Kidney capillary endothelial cell (primary cell): ENCODE data around the gene SPINDOC.
"Not testable (repeated sequence)": the region's sequence is repeated elsewhere in the genome, so short reads cannot be mapped to it uniquely, and the experiment has no call there.

ENCODE experiments used
- DNase-seq: peaks from one replicate; pipeline ENCODE4 v3.0.0-alpha.2; 2018; ENCODE audit warnings: low spot score

The SPINDOC gene

GRCh38 chr11:63813035-63813562, at the start of gene SPINDOC:
SPINDOC (plus strand) TSS chr11:63813456; CDS start chr11:63813687, 231 bp downstream.
- DNase-seq: peak; percentile 71

DNA sequence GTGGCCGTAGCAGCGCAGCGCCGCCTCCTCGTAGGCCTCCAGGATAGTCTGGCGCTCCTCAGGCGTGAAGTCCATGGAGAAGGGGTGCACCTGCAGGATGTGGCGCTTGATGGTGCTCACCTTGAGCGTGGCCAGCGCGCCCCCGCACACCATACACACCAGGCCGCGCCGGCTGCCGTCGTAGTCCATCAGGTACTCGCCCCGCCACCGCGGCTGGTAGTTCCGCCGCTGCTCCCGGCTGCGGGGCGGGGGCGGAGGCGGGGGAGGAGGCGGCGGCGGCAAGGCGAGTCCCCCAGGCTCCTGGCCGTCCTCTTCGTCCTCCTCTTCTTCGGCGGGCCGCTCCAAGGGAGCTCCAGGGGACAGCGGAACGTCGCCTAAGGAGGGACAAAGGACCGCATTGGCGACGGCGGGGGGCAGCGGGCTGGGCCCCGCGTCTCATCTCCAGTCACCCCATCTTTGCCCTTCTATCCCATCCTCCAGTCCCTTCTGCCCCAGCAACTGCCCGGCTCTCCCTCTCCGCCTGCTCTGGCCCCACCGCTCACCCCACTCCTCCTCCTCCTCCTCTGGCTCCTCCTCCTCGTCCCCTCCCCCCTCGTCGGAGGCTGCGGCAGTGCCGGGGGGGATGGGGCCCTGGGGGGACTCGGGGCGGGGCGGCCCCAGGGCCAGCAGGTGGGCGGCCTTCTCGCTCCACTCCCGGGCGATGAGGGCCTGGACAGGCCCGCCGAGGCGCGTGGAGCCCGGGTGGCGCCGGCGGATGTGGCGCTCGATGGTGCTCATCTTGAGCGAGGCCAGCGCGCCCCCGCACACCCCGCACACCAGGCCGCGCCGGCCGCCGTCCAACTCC, 49.5 kb upstream of the SPINDOC start:
- DNase-seq: no peak

- DNase-seq: no peak
These were observed 48.9 kb upstream of the SPINDOC start for GRCh38 chr11:63764340-63764678.

DNA sequence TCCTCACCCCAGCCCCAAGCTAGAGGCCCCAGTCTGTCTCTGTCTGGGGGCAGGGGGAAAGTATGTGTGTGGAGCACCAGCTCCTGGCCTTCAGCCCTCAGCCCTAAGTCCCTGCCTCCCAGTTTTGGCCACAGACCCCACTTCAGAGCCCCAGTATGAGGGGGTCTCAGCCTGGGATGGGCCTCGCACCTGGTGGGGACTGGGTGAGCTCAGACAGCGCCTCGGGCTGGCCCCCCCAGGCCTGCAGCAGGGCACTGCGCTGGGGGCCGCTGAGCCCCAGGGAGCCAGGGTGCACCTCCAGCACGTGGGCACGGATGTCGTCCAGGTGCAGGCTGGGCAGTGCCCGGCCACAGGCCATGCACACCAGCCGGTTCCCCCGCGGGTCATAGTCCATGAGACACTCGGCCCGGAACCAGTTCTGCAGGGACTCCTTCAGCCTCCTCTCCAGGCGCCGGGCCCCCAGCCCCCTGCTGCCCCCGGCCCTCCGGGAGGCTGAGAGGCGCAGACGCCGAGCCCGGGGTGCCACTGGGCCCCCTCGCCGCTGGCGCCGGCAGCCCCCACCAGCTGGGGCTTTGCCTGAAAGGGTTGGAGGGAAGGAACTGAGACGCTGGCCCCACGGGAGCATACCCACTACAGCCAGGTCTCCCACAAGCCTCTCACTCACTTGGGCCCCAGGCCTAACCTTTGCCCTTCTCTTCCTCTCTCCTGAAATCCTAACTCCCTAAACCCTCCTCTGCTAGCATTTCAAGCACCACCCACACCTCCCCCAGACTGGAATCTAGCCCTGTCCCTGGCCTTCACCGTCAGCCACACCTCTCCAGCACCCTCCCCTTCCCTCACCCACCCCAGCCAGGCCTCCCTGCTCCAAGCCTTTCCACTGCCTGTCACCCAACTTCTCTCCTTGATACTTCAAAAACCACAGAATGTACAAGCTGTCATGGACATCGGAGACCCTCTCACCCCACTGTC, 48.3 kb upstream of the SPINDOC start:
- no peak for DNase-seq

DNA sequence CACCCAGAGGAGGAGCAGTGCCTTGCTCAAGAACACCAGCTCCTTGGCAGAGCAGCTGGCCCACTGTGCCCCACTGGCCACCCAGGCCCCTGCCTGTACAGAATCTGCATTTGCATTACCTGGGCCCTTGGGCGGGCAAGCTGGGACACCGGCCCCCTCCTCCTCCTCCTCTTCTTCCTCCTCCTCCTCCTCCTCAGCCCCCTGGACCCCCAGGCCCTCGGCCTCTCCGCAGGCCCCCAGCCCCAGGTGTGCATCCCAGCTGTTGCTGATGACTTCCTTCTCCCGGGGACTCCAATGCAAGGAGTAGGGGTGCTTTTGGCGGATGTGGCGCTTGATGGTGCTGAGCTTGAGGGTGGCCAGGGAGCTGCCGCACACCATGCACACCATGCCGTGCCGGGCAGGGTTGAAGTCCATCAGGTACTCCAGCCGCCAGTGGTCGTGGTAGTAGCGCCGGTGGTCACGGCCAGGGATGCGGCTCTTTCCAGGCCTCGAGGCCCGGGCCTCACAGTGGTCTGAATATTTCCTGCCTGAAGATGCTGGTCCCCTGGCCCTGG, 47.5 kb upstream of the SPINDOC start:
- DNase-seq: no peak

DNA sequence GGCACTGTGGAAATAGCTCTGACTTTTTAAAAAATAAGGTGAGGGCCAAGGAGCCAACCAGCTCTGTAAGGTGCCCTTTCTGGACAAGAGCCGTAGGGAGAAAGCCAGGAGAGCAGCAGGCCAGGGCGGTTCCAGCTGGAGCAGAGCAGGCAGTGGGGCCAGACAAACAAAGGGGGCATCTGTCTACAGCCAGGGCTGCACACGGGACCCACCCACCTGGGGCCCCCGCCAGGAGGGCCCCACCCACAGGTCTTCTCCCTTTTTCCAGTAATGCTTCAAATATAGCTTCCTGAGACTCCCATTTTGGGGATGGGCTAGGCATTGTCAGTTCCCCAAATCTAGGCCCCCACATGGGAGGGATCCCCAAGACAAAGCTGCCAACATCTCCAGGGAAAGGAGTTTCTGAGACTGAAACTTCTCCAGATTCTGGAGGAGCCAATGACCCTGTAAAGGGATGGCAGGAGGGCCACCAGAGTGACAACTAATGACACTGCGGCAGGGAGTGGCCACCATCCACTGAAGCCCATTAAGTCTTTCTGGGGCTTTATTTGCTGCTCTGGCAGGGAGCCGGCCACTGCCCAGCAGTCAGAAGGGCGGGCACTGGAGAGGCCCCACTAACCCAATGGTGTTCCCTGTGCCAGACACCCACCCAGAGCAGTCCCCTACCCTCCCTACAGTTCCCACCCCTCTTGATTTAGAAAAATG, 46.6 kb upstream of the SPINDOC start:
- DNase-seq: no peak

GRCh38 chr11:63767267-63767564, 46.0 kb upstream of the SPINDOC start:
- DNase-seq: no peak

GRCh38 chr11:63767565-63768236, 45.6 kb upstream of the SPINDOC start:
- DNase-seq: peak; percentile 76

- peak; percentile 42 for DNase-seq
These were observed 44.8 kb upstream of the SPINDOC start, which contains the start of gene ZFTA for GRCh38 chr11:63768237-63769041. ZFTA (minus strand) TSS chr11:63768775; CDS start chr11:63768622, 153 bp downstream.

DNA sequence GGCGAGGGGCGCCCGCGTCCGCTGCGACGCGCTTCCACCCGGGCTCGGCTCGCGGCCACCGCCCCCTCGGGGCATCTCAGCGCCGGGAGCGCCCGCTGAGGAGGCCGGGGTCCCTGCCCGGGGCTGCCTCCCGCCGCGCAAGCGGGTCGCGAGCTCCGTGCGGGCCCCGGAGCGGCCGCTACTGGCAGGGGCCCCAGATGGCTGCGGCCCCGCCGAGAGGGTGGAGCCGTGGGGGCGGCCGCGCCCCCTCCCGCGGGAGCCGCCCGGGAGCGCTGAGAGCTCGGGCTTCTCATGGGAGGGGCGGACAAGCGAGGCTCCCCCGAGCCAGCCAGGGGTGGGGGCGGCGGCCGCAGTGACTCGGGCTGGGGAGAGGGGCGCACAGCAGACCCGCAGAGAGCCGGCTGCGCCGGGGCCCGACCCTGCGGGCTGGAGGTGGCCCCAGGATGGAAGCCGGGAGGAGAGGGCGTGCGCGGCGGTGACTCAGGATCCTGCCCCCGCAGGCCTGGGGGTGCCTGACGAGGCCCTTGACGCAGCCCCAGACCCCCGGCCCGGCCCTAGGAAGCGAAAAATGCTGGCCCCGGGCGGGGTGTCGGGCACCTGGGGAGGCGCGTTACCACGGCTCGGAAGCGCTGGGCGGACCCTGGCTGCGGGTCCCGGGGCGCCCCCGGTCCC, 44.1 kb upstream of the SPINDOC start:
- peak; percentile 22 for DNase-seq

DNA sequence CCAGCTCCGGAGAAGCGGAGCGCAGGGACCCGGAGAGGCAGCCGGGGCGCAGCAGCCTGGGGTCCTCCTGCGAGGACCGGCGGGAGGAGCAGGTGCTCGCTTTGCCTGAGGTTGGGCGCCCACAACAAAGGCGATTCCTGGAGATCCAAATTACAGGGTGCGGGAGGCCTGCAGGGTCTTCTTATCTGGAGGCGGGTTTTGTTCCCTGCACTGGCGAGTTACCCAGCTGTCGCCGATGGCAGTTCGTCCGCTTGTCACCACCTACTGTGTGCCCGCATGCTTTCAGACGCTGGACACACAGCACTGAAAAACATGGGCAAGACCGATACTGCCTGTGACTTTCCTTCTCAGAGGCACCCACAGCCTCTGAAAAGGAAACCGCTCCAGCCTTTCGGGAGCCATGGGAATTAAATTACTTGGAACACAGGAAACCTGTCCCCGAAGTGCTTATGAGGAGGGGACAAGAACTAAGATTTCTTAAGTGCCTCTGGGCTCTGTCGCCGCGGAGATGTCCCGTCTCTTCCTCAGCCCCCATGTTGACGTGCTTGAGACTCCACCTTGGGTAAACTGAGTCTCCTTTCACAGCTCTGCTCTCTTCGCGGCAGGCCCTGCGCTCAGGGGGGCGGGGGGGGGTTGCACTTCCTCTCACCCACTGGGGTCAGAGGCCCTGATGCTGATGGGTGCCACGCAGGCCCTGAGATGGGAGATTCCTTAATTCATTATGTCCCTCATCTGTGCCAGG, 43.4 kb upstream of the SPINDOC start:
- DNase-seq: no peak

DNA sequence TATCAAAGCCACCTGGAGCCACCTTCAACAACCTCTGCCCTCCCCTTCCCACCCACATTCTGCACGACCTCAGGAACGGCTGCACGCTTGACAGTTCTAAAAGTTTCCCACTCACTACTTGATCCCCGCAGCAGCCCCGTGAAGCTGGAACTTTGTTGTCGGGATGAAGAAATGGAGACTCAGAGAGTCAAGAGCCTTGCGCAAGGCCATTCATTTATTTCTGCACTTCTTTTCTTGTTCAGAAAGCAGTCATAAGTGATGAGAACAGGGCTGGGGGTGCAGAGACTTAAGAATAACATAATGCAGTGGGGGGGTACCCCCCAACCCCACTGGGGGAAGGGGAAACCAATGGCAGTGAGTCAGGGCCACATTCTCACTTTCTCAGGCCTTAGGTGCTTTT, 42.5 kb upstream of the SPINDOC start:
- no peak for DNase-seq

DNA sequence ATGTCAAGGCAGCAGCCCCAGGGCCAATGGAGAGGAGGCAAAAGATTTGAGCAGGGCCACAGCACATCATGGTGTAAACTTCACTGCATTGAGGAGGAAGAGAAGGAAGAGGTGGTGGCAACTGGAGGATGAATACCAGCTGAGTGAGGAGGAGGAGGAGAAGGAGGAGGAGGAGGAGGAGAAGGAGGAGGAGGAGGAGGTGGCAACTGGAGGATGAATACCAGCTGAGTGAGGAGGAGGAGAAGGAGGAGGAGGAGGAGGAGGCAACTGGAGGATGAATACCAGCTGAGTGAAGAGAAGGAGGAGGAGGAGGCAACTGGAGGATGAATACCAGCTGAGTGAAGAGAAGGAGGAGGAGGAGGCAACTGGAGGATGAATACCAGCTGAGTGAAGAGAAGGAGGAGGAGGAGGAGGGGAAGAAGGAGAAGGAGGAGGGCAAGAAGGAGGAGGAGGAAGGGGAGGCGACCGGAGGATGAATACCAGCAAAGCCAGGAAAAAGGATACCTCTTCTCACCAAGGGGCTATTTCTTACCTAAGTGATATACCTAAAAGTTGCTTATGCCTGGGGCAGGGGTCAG, 41.4 kb upstream of the SPINDOC start:
- not testable (repeated sequence) for DNase-seq

- no peak for DNase-seq
These were observed 38.1 kb upstream of the SPINDOC start for GRCh38 chr11:63775191-63775590.

- no peak for DNase-seq
These were observed 34.2 kb upstream of the SPINDOC start for GRCh38 chr11:63779039-63779438.

DNA sequence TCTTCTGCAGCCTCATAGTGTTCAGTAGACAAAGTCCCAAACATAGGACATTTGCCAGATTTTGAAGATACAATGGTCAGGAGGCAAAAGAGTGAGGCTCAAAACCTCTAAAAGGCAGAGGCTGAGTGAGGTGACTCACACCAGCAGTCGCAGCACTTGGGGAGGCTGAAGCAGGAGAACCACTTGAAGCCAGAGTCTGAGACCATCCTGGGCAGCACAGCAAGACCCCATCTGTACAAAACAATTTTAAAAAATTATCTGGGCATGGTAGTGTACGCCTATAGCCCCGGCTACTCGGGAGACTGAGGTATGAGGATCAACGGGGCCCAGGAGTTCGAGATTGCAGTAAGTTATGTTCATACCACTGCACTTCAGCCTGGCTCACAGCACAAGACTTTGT, 30.5 kb upstream of the SPINDOC start:
- DNase-seq: no peak

DNA sequence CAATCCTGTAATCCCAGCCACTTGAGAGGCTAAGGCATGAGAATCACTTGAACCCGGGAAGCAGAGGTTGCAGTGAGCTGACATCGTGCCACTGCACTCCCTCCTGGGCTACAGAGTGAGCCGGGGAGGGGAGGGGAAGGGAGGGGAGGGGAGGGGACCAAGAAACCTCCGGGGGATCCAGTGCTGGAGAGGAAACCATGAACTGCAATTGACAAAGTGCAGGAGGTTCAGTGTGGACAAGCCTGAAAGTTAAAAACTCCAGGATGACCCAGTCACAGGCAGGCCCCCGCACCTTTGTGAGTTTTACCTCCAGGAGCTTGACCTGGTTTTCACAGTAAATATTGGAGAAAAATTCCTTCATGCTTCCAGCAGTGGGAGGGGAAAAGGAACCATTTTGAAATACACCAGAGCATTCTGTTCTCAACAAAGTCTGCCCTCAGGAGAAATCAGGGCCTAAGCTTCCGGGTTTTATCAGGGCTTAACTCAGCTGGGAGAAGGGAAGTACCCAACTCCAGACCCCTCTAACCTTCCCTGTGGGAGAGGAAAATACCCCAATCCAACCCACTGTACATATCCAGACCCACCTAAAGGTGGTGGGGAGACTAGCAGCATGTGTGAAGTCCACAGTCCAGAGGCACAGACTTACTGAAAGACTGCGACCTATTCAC, 29.2 kb upstream of the SPINDOC start:
- no peak for DNase-seq

GRCh38 chr11:63785823-63786222, 27.4 kb upstream of the SPINDOC start:
- no peak for DNase-seq
